Inflammatory macrophage treated with lipopolysaccharide for 4 hours (primary cell): Measurements from ENCODE around the gene FLOT2.
"Not testable (repeated sequence)": the region's sequence is repeated elsewhere in the genome, so short reads cannot be mapped to it uniquely, and the experiment has no call there.

Experiments used
- DNase-seq: peaks from one replicate; pipeline ENCODE4 v3.0.0-alpha.2; 2020

FLOT2 gene

GRCh38 chr17:28871056-28871579 is 26.4 kb downstream of the FLOT2 start:
- no peak for DNase-seq

DNA sequence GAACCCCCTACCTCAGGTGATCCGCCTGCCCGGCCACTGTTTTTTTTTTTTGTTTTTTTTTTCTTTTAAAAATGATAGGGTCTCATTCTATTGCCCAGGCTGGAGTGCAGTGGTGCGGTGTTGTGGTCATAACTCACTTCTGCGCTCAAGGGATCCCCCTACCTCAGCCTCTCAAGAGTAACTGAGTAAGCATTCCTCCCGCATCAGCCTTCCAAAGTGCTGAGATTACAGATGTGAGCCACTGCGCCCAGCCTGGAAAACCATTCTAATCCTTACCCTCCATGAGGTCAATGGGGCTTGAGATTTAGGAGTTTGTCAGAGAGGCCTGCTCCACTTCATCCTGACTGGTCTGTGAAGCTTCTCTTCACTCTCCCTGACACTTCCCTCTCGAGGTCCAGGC is 30.3 kb downstream of the FLOT2 start:
- DNase-seq = no peak

GRCh38 chr17:28865946-28866752 is 31.4 kb downstream of the FLOT2 start:
- DNase-seq = peak; percentile 39

DNA sequence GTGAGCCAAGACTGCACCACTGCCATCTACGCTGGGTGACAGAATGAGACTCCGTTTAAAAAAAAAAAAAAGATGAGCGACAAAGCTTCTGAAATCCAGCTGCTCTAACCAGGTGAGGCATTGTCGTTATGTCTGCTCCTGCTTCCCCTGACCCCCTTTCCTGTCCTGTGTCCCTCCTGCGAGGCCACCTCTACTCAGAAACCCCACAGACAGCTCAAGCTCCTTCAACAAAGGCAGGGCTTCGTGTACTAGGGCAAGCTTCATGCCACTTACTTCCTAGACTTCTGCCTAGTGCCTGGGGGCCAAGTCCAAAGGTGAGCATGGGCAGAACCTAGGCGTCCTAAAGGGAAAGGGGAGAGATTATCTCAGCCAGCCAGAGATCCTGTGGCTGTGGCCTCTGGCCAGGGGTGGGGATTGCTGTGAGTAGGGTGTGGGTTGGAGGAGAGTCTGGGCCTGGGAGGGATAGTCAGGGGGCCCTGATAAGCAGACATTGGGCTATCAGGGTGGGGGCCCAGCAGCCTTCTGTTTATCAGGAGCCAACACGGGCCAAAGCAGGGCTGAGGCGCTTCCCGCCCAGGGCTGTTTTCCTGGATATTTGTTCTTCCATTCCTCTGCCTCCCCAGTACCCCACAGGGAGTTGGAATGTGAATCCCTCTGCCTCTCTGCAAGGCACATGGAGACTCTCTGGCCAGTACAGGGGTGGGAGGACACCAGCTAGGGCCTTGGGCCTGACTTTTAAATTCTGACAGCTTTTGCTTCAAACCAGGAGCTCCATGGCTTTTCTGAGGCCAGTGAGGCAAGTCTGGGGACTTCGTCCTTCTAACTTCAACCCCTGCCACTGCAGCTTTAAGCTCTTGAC is 32.3 kb downstream of the FLOT2 start:
- DNase-seq = no peak

DNA sequence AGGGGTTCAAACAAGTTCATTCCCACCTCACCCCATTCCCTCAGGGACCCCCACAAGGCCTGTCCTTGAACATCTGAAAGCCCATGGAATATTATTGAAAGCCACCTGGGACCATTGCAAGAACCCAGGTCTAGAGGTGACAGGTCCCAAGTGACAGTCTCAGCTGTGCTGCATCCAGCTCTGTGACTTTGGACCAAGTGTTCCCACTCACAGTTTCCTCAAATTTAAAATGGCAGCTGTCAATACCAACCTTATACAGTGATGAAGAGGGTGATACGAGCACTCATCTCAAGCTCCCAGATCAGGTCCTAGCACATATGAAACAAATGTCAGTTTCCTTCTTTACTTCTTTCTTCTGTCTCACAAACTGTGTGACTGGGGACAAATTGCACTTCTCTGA is 33.6 kb downstream of the FLOT2 start:
- no peak for DNase-seq

- DNase-seq = no peak
Measured at GRCh38 chr17:28862561-28862960, 35.0 kb downstream of the FLOT2 start.

- DNase-seq = no peak
Measured at GRCh38 chr17:28861393-28862203, 35.9 kb downstream of the FLOT2 start.

- no peak for DNase-seq
Measured at GRCh38 chr17:28860363-28860808, 37.1 kb downstream of the FLOT2 start.

- no peak for DNase-seq
Measured at GRCh38 chr17:28858801-28859355, 38.7 kb downstream of the FLOT2 start.

- DNase-seq = no peak
Measured at GRCh38 chr17:28857905-28858800, 39.4 kb downstream of the FLOT2 start.

DNA sequence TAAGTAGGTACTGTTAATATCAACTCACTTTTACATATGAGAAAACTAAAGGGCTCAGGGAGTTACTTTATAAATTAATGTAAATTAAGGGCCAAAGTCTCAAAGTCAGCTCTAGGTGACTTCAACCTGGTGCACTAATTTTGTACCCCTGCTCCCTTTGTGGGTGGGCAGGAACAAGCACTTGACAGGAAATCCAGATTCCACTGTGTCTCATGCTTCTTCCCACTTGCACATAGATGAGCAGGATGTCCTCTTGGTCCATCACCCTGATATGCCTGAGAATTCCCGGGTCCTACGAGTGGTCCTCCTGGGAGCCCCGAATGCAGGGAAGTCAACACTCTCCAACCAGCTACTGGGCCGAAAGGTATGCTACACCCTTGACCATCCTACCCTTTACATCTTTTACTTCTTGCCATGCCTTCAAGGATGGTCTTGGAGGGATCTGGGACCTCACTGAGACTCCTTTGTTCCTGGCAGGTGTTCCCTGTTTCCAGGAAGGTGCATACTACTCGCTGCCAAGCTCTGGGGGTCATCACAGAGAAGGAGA is 41.4 kb downstream of the FLOT2 start:
- no peak for DNase-seq

DNA sequence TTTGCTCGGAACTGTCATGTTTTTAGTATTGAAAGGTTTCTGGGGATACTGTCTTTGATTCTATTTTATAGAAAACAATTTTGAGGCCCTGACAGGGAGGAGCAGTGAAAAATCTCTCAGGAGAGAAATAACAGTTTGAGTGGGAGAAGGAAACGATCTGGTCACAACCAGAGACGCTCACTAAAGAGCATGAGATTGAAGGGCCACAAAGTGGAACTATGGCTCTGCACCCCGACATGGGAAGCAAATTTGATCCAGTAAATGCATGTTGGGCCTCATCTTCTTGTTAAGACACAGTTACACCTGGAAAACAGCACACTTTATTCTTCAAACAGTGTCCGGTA is 42.2 kb downstream of the FLOT2 start:
- DNase-seq = no peak

GRCh38 chr17:28854457-28855335 is 42.8 kb downstream of the FLOT2 start, which contains the start of gene ERAL1:
Gene ERAL1 (plus strand): TSS chr17:28855016. CDS start chr17:28855035, 19 bp downstream.
- peak; percentile 89 for DNase-seq

- no peak for DNase-seq
Measured at GRCh38 chr17:28853295-28853694, 44.2 kb downstream of the FLOT2 start.

- DNase-seq = no peak
Measured at GRCh38 chr17:28849281-28849680, 48.3 kb downstream of the FLOT2 start.

GRCh38 chr17:28848667-28849066 is 48.9 kb downstream of the FLOT2 start:
- DNase-seq = peak; percentile 61

DNA sequence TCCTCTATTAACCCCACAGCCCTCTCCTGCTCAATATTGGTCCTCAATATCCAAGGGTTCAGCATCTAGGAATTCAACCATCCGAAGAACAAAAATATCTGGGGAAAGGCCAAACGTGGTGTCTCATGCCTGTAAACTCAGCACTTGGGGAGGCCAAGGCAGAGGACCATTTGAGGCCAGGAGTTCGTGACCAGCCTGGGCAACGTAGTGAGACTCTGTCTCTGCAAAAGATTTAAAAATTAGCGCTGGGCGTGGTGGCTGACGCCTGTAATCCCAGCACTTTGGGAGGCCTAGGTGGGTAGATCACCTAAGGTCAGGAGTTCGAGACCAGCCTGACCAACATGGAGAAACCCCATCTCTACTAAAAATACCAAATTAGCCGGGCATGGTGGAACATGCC is 50.8 kb downstream of the FLOT2 start:
- not testable (repeated sequence) for DNase-seq

- no peak for DNase-seq
Measured at GRCh38 chr17:28846231-28846630, 51.3 kb downstream of the FLOT2 start.

- DNase-seq = no peak
Measured at GRCh38 chr17:28843816-28844148, 53.8 kb downstream of the FLOT2 start.
